CD4-positive, alpha-beta T cell treated with Interleukin-17A for 4 hours (primary cell): ENCODE measurements around the gene CHEK2.
"Not testable (repeated sequence)": the region's sequence is repeated elsewhere in the genome, so short reads cannot be mapped to it uniquely, and the experiment has no call there.

Source experiments
- DNase-seq: peaks from one replicate; pipeline ENCODE4 v3.0.0-alpha.2; 2020; ENCODE audit warnings: mixed read lengths

CHEK2 gene

GRCh38 chr22:28741785-28742561, at the start of gene CHEK2, which contains the start of gene HSCB:
CHEK2 (minus strand) TSS chr22:28741820; CDS start chr22:28734721, 7,099 bp downstream.
HSCB (plus strand) TSS chr22:28742039; CDS start chr22:28742096, 57 bp downstream.
- peak; percentile 96 for DNase-seq

GRCh38 chr22:28791124-28791523, 49.5 kb upstream of the CHEK2 start:
- no peak for DNase-seq

- DNase-seq, result no peak
Observed at GRCh38 chr22:28788601-28789000, 47.0 kb upstream of the CHEK2 start.

- no peak for DNase-seq
Observed at GRCh38 chr22:28783786-28784671, 42.4 kb upstream of the CHEK2 start.

GRCh38 chr22:28780296-28780695, 38.7 kb upstream of the CHEK2 start:
- no peak for DNase-seq

- DNase-seq, result no peak
Observed at GRCh38 chr22:28779833-28780232, 38.2 kb upstream of the CHEK2 start.

GRCh38 chr22:28774378-28774777, 32.8 kb upstream of the CHEK2 start:
- no peak for DNase-seq

GRCh38 chr22:28773461-28773867, 31.8 kb upstream of the CHEK2 start:
- no peak for DNase-seq

GRCh38 chr22:28772633-28773460, 31.2 kb upstream of the CHEK2 start, which contains the start of gene CCDC117:
CCDC117 (plus strand) TSS chr22:28772695; CDS start chr22:28772850, 155 bp downstream.
- peak; percentile 94 for DNase-seq

GRCh38 chr22:28771195-28771791, 29.7 kb upstream of the CHEK2 start:
- no peak for DNase-seq

GRCh38 chr22:28769394-28770085, 27.9 kb upstream of the CHEK2 start:
- DNase-seq, result no peak

- no peak for DNase-seq
Observed at GRCh38 chr22:28768701-28769393, 27.2 kb upstream of the CHEK2 start.

- no peak for DNase-seq
Observed at GRCh38 chr22:28766628-28767027, 25.0 kb upstream of the CHEK2 start.

GRCh38 chr22:28762000-28762399, 20.4 kb upstream of the CHEK2 start:
- DNase-seq, result not testable (repeated sequence)

GRCh38 chr22:28761449-28761755, 19.8 kb upstream of the CHEK2 start:
- DNase-seq, result no peak

- no peak for DNase-seq
Observed at GRCh38 chr22:28759861-28760560, 18.4 kb upstream of the CHEK2 start.

GRCh38 chr22:28754512-28754911, 12.9 kb upstream of the CHEK2 start:
- DNase-seq, result not testable (repeated sequence)

- no peak for DNase-seq
Observed at GRCh38 chr22:28750471-28750881, 8.9 kb upstream of the CHEK2 start.

GRCh38 chr22:28743852-28744251, 2.2 kb upstream of the CHEK2 start:
- DNase-seq, result no peak

GRCh38 chr22:28742562-28742962, 942 bp upstream of the CHEK2 start:
- DNase-seq, result peak; percentile 89
